HL-60 (cell line): ENCODE data around the gene IRF5.

ENCODE experiments used
- DNase-seq, 2 experiments: peaks; one replicate each; pipeline ENCODE4 v3.0.0-alpha.2; 2010 to 2020; ENCODE audit warnings: low read depth in 1 of 2, low spot score in 1 of 2
- H3K27ac ChIP-seq: fragments of 250-450 bp; sonication (Bioruptor Pico); replicated peaks from 2 replicates; pipeline ENCODE4 v1.5.1; 2020; ENCODE audit warnings: mild to moderate bottlenecking, moderate library complexity
- H3K27me3 ChIP-seq: fragments of 250-450 bp; sonication (Bioruptor Pico); 2 replicates; pipeline ENCODE4 v1.5.1; 2021; ENCODE audit warnings: mild to moderate bottlenecking, moderate library complexity; ENCODE audit not compliant: insufficient read depth, poor library complexity, severe bottlenecking
- H3K4me3 ChIP-seq: replicated peaks from 2 replicates; pipeline ENCODE4 v1.5.1; 2011; ENCODE audit warnings: mild to moderate bottlenecking, control low read depth, low read length; ENCODE audit not compliant: insufficient read depth
- CTCF ChIP-seq: IDR thresholded peaks from one replicate; pipeline ENCODE4 v1.5.1; 2011; ENCODE audit warnings: low read length, control low read depth, inconsistent platforms; ENCODE audit not compliant: insufficient read depth
- GABPA ChIP-seq: IDR thresholded peaks from 2 replicates; pipeline ENCODE4 v1.6.1; 2012; ENCODE audit warnings: low read depth
- POLR2AphosphoS5 ChIP-seq: IDR thresholded peaks from 2 replicates; pipeline ENCODE4 v1.6.1; 2012; ENCODE audit warnings: low read depth
- REST ChIP-seq: IDR thresholded peaks from 2 replicates; pipeline ENCODE4 v1.6.1; 2012; ENCODE audit warnings: low read depth; ENCODE audit not compliant: insufficient replicate concordance
- SPI1 ChIP-seq: IDR thresholded peaks from 2 replicates; pipeline ENCODE4 v1.6.1; 2012; ENCODE audit warnings: low read depth, mild to moderate bottlenecking, borderline replicate concordance

Gene IRF5

GRCh38 chr7:128891942-128892269 lies 45.8 kb upstream of the IRF5 start:
- DNase-seq, result no peak
- H3K27me3 ChIP-seq, result peaks cover 17% of the 10 kb centered on the region
- TF ChIP-seq GABPA (no peak), CTCF (no peak), REST (no peak), SPI1 (no peak), POLR2AphosphoS5 (no peak)
- H3K4me3 ChIP-seq, result no peak overlapping the region
- no peak overlapping the region for H3K27ac ChIP-seq

GRCh38 chr7:128892521-128893250 lies 45.0 kb upstream of the IRF5 start:
- Histone ChIP-seq H3K27me3 (peaks cover 17% of the 10 kb centered on the region), H3K4me3 (no peak overlapping the region), H3K27ac (no peak overlapping the region)
- DNase-seq, result no peak
- TF ChIP-seq GABPA (no peak), SPI1 (no peak), CTCF (no peak), REST (no peak), POLR2AphosphoS5 (no peak)

- TF ChIP-seq SPI1 (no peak), GABPA (no peak), POLR2AphosphoS5 (no peak), REST (no peak), CTCF (no peak)
- DNase-seq, result no peak
- H3K4me3 ChIP-seq, result no peak overlapping the region
- H3K27ac ChIP-seq, result no peak overlapping the region
- peaks cover 17% of the 10 kb centered on the region for H3K27me3 ChIP-seq
Observed at GRCh38 chr7:128893251-128894100, 44.3 kb upstream of the IRF5 start.
